Osteoblast (primary cell): Measurements from ENCODE around the gene CALCOCO2. TPM values are rescaled to one million over a fixed set of nuclear protein-coding genes. Genes with fewer than 3 reads are reported as not detected.
A peak's percentile ranks its signal among the peaks of the same experiment; 100 is the strongest.

ENCODE experiments used
- DNase-seq: peaks from one replicate; pipeline ENCODE4 v3.0.0; 2011; ENCODE audit warnings: low spot score, mixed read lengths; ENCODE audit not compliant: insufficient read length; ENCODE audit errors: missing footprints
- H2AFZ ChIP-seq: 2 replicates; pipeline ENCODE4 v1.6.0; 2011; ENCODE audit warnings: mild to moderate bottlenecking, low read length
- H3K27ac ChIP-seq: 2 replicates; pipeline ENCODE4 v1.5.1; 2011; ENCODE audit warnings: mild to moderate bottlenecking, low read depth, low read length, moderate library complexity
- H3K27me3 ChIP-seq: 2 replicates; pipeline ENCODE4 v1.6.0; 2012; ENCODE audit warnings: mild to moderate bottlenecking, control low read depth, inconsistent platforms, low read length, moderate library complexity; ENCODE audit not compliant: insufficient read depth
- H3K36me3 ChIP-seq: 2 replicates; pipeline ENCODE4 v1.5.1; 2011; ENCODE audit warnings: mild to moderate bottlenecking, low read length, control low read depth, moderate library complexity; ENCODE audit not compliant: insufficient read depth
- H3K4me1 ChIP-seq: 2 replicates; pipeline ENCODE4 v1.5.1; 2011; ENCODE audit warnings: mild to moderate bottlenecking, low read length, control low read depth, moderate library complexity; ENCODE audit not compliant: insufficient read depth
- H3K4me2 ChIP-seq: 2 replicates; pipeline ENCODE4 v1.6.0; 2011; ENCODE audit warnings: mild to moderate bottlenecking, low read length; ENCODE audit not compliant: insufficient read depth
- H3K4me3 ChIP-seq: fragments of 200-600 bp; sonication (generic); 3 replicates; pipeline ENCODE4 v1.5.1; 2012; ENCODE audit warnings: mild to moderate bottlenecking, low read length, inconsistent platforms; ENCODE audit not compliant: insufficient read depth
- H3K79me2 ChIP-seq: 2 replicates; pipeline ENCODE4 v1.6.0; 2012; ENCODE audit warnings: mild to moderate bottlenecking, low read length, control low read depth, inconsistent platforms; ENCODE audit not compliant: insufficient read depth
- H3K9me3 ChIP-seq: 2 replicates; pipeline ENCODE4 v1.5.1; 2011; ENCODE audit warnings: low read depth, low read length, control low read depth
- H4K20me1 ChIP-seq: 2 replicates; pipeline ENCODE4 v1.6.0; 2012; ENCODE audit warnings: mild to moderate bottlenecking, low read length, control low read depth; ENCODE audit not compliant: insufficient read depth
- total RNA-seq: library from RNA; depleted of rRNA; stranded (reverse); fragments of >200 nt; gene quantifications from 2 replicates; pipeline ENCODE4 v1.2.3, GENCODE V29; 2012
- TF ChIP-seq, protein P1 (sequence below): IDR thresholded peaks from 2 replicates; pipeline ENCODE4 v1.5.1; 2011; ENCODE audit warnings: mild to moderate bottlenecking, low read depth, low read length, moderate library complexity; ENCODE audit errors: extremely low read depth

The CALCOCO2 gene, protein sequence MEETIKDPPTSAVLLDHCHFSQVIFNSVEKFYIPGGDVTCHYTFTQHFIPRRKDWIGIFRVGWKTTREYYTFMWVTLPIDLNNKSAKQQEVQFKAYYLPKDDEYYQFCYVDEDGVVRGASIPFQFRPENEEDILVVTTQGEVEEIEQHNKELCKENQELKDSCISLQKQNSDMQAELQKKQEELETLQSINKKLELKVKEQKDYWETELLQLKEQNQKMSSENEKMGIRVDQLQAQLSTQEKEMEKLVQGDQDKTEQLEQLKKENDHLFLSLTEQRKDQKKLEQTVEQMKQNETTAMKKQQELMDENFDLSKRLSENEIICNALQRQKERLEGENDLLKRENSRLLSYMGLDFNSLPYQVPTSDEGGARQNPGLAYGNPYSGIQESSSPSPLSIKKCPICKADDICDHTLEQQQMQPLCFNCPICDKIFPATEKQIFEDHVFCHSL
- total RNA-seq: 103 and 105 TPM in 2 replicates

DNA sequence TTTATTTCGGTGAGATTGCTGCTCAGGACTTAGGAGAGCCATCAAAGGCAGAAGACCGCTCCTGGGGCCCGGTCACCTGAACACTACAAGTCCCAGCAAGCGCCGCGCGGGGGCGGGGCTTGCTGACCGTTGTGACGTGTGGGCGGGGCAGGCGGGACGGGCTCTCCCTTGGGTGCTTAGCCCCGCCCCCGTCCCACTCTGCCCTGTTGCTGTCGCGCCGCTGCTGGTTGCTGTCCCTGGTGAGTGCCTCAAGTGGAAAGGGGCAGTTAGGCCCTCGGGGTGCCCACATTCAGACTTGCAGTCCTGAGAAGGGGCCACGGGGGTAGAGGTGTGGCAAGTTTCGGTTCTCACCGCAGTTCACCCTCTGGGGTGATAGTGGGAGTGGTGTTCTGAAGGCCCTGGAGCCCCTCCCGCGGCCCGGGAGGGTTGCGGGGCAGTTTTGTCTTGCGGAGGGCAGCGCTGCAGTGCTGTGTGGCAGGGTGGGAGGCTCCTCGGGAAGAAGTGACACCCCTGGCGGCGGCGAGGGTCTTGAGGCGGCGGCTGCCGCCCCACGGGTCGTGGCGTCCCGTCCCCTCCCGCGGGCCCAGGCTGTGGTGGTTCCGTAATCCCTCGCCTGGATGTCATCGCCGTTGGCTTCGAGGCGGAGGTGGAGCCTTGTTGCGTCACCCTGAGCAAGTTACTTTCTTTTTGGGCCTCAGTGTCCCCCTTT is at the start of gene CALCOCO2:
Gene CALCOCO2, plus strand, starts transcription at position 196 of the 709 bp plus-strand sequence. CDS start 10,673 bp downstream, outside the sequence.
- TF ChIP-seq, protein P1, sequence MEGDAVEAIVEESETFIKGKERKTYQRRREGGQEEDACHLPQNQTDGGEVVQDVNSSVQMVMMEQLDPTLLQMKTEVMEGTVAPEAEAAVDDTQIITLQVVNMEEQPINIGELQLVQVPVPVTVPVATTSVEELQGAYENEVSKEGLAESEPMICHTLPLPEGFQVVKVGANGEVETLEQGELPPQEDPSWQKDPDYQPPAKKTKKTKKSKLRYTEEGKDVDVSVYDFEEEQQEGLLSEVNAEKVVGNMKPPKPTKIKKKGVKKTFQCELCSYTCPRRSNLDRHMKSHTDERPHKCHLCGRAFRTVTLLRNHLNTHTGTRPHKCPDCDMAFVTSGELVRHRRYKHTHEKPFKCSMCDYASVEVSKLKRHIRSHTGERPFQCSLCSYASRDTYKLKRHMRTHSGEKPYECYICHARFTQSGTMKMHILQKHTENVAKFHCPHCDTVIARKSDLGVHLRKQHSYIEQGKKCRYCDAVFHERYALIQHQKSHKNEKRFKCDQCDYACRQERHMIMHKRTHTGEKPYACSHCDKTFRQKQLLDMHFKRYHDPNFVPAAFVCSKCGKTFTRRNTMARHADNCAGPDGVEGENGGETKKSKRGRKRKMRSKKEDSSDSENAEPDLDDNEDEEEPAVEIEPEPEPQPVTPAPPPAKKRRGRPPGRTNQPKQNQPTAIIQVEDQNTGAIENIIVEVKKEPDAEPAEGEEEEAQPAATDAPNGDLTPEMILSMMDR: no peak
- H4K20me1 ChIP-seq: peaks cover 8% of the 10 kb centered on the region
- peak; percentile 96 for DNase-seq
- peak within 1 kb of the TSS; percentile 100 for H3K4me3 ChIP-seq
- peaks cover 4% of the 10 kb centered on the region for H3K36me3 ChIP-seq
- no peaks in the 10 kb centered on the region for H3K27me3 ChIP-seq
- H3K27ac ChIP-seq: peak within 1 kb of the TSS; percentile 97
- peak within 1 kb of the TSS; percentile 87 for H3K4me2 ChIP-seq
- H3K79me2 ChIP-seq: peaks cover 49% of the 10 kb centered on the region
- H3K4me1 ChIP-seq: peaks cover 10% of the 10 kb centered on the region
- no peaks in the 10 kb centered on the region for H3K9me3 ChIP-seq
- H2AFZ ChIP-seq: peak within 1 kb of the TSS; percentile 98

DNA sequence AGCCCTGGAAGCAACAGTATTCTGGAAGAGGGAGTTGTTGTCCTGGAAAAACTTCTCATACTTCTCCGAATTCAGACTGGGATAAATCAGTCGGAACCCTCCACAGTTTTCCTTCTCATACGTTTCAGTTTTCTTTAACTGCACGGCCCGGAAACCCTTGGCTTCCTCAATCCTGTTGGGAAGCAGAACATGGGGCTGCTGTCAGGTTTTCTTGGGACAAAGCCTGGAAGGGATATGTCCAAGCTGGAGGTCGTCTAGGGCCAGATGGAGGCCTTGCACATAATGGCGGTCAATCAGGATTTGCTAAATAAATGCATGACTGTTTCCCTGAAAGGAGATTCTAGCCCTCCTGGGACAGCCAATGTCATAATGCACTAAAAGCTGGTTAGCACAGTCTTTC is 43.0 kb upstream of the CALCOCO2 start:
- H3K27me3 ChIP-seq: peaks cover 44% of the 10 kb centered on the region
- no peak overlapping the region for H3K4me3 ChIP-seq
- TF ChIP-seq, protein P1: no peak

DNA sequence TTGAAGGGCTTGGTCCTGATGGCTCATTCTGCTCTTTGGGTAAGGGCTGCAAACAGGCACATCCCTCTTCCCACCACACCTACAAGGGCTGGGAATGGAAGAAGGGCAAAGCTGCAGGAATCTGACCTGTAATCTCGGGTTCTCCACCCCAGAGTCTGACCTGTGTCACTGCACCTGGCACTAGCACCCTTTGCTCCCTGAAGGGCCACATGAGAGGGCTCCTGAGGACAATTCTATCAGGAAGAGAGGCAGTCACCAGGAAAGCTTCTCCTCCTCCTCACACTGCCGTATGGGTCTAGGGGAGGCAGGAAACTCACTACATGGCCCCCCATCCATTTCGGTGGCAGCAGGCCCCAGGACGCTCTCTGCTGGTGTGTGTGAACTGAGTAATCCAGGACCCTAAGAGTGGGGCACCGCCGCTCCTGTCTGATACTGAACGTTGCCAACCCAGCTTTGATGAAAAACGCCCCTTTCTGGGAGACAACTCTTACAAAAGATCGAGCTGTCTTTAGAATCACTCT is 40.2 kb upstream of the CALCOCO2 start:
- Histone ChIP-seq H2AFZ (no peak overlapping the region), H3K36me3 (no peaks in the 10 kb centered on the region), H3K27me3 (peaks cover 42% of the 10 kb centered on the region), H3K4me2 (no peak overlapping the region), H3K27ac (no peak overlapping the region), H3K4me1 (peaks cover 7% of the 10 kb centered on the region), H3K9me3 (no peaks in the 10 kb centered on the region), H3K4me3 (no peak overlapping the region), H4K20me1 (no peaks in the 10 kb centered on the region), H3K79me2 (no peaks in the 10 kb centered on the region)
- DNase-seq: no peak
- TF ChIP-seq, protein P1: no peak

More for the DNA sequence above, 43.0 kb upstream of the CALCOCO2 start:
- Histone ChIP-seq H3K36me3 (no peaks in the 10 kb centered on the region), H3K79me2 (no peaks in the 10 kb centered on the region), H3K27ac (no peak overlapping the region), H3K4me2 (no peak overlapping the region), H4K20me1 (no peaks in the 10 kb centered on the region), H2AFZ (no peak overlapping the region), H3K9me3 (no peaks in the 10 kb centered on the region), H3K4me1 (peaks cover 4% of the 10 kb centered on the region)
- DNase-seq: no peak
